Mammary epithelial cell (primary cell): ENCODE results near the gene EHMT1.

Experiments used
- CTCF ChIP-seq, 2 donors: IDR thresholded peaks in 1 of 2; conservative IDR thresholded peaks in 1 of 2; 2 replicates each; pipeline ENCODE4 v1.5.1; 2011 to 2012; ENCODE audit warnings: inconsistent platforms in 2 of 2, low read length in 2 of 2, mild to moderate bottlenecking in 2 of 2, control low read depth in 1 of 2, low read depth in 1 of 2; ENCODE audit not compliant: insufficient read depth in 1 of 2; ENCODE audit errors: extremely low read depth in 1 of 2
- EZH2 ChIP-seq: IDR thresholded peaks from 2 replicates; pipeline ENCODE4 v1.6.1; 2012; ENCODE audit warnings: low read length, inconsistent platforms, borderline replicate concordance

GRCh38 chr9:137759117-137759516 is 140.3 kb downstream of the EHMT1 start:
- TF ChIP-seq CTCF (conservative IDR thresholded peaks at IDR 0.05 in 1 of 2, IDR thresholded peaks at IDR 0.05 in 1 of 2; ENCODE audit: extremely low read depth in 1 of 2, insufficient read depth in 1 of 2, low read depth in 1 of 2, low read length in 2 of 2): no peak
- no peak for TF ChIP-seq EZH2
